ENCODE measurements around the gene IGFL4. TPM values are rescaled to one million over a fixed set of nuclear protein-coding genes. Genes with fewer than 3 reads are reported as not detected.

Gene IGFL4
- total RNA-seq, 1 donor from 2014 or later, result 0.41 TPM

DNA sequence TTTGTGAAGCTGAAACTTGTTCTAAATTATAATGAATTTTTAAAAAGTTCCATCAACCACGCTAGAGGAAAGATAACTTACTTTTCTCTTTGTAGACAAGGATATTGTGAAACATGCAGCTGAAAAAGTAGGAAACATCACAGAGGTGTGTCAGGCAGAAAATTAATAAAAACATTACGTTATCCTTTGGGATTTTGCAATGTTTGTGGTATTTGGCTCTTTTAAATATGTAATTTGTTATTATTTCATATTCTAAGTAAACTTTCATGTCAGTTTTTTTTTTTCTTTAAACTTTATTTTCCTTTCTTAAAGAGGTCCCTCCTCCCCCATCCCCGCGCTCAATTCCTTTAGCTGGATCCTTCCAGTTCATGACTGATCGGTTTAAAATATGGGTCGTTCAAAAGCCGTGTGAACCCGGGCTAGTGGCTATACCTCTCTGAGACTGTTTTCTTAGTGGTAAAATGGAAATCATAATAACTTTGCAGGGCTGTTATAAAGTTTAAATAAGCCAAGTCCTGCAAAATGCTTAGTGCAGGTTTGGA, 46.3 kb downstream of the IGFL4 start:
- no peak for DNase-seq

DNA sequence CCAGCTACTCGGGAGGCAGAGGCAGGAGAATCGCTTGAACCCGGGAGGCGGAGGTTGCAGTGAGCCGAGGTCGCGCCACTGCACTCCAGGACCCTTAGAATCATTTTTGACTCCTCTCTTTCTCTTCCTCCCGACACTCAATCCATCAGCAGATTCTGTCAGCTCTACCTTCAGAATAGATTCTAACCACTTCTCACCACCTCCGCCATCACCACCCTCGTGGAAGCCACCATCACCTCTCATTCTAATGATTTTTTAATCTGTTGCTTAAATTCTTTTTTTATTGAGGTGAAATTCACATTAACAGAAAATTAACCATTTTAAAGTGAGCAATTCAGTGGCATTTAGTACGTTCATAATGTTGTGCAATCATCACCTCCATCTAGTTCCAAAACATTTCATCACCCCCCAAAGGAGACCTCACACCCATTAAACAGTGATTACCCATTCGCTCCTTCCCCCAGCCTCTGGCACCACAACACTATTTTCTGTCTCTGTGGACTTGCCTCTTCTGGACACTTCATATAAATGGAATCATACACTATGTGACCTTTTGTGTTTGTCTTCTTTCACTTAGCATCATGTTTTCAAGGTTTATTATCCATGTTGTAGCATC, 50.6 kb downstream of the IGFL4 start:
- no peak for DNase-seq

Small RNA genes within 50 kb of the gene (small RNA-seq; reads per million reads assigned to genes)
- gene MIR769 (ENCODE audit: low replicate concordance), result 91.3 reads per million, percentile 97 among the genes with 10 or more reads in this experiment

Other genes starting within 250 kb of the IGFL4 start
- gene DMWD, start 248.2 kb downstream of the IGFL4 start, total RNA-seq, result 38.1 TPM
- gene RSPH6A, start 225.7 kb downstream of the IGFL4 start, total RNA-seq, result not detected
- gene SYMPK, start 177.9 kb downstream of the IGFL4 start, total RNA-seq, result 26.6 TPM
- gene FOXA3, start 176.7 kb downstream of the IGFL4 start, total RNA-seq, result 0.21 TPM
- gene IRF2BP1, start 154.9 kb downstream of the IGFL4 start, total RNA-seq, result 29.0 TPM
- gene MYPOP, start 138.4 kb downstream of the IGFL4 start, total RNA-seq, result 1.6 TPM
- not detected for gene NANOS2, start 126.2 kb downstream of the IGFL4 start, total RNA-seq
- 2.9 TPM for gene NOVA2, start 67.1 kb downstream of the IGFL4 start, total RNA-seq
- gene CCDC61, start 45.5 kb downstream of the IGFL4 start, total RNA-seq, result 13.7 TPM
- 0.82 TPM for gene PGLYRP1, start 17.9 kb downstream of the IGFL4 start, total RNA-seq
- not detected for gene IGFL3, start 83.7 kb upstream of the IGFL4 start, total RNA-seq
- 0.82 TPM for gene IGFL2, start 107.2 kb upstream of the IGFL4 start, total RNA-seq
- not detected for gene IGFL1, start 188.7 kb upstream of the IGFL4 start, total RNA-seq